Fibroblast of lung (primary cell): Measurements from ENCODE around the gene KCNIP1. TPM values are rescaled to one million over a fixed set of nuclear protein-coding genes. Genes with fewer than 3 reads are reported as not detected.

Experiments used
- DNase-seq, 2 donors: peaks; one replicate each; pipeline versions ENCODE4 v3.0.0 to v3.0.0-alpha.2; 2010; ENCODE audit warnings: low read depth in 2 of 2
- H2AFZ ChIP-seq: 2 replicates; pipeline ENCODE4 v1.5.1; 2012; ENCODE audit warnings: low read length, control low read depth, inconsistent platforms
- H3K27ac ChIP-seq: 2 replicates; pipeline ENCODE4 v1.5.1; 2011; ENCODE audit warnings: low read length, control low read depth; ENCODE audit not compliant: insufficient read depth
- H3K27me3 ChIP-seq: 2 replicates; pipeline ENCODE4 v1.5.1; 2011; ENCODE audit warnings: mild to moderate bottlenecking, low read length; ENCODE audit not compliant: control insufficient read depth, insufficient read depth
- H3K36me3 ChIP-seq: 2 replicates; pipeline ENCODE4 v1.5.1; 2011; ENCODE audit warnings: low read length; ENCODE audit not compliant: control insufficient read depth, insufficient read depth
- H3K4me1 ChIP-seq: 2 replicates; pipeline ENCODE4 v1.5.1; 2011; ENCODE audit warnings: low read length; ENCODE audit not compliant: control insufficient read depth, insufficient read depth; ENCODE audit errors: extremely low read depth
- H3K4me2 ChIP-seq: 2 replicates; pipeline ENCODE4 v1.5.1; 2011; ENCODE audit warnings: low read length, control low read depth; ENCODE audit not compliant: insufficient read depth; ENCODE audit errors: extremely low read depth
- H3K4me3 ChIP-seq, 4 experiments: fragments of 200-600 bp in 1 of 4; sonication (generic) in 1 of 4; replicated peaks in 1 of 4; 2 replicates each; pipeline ENCODE4 v1.5.1; 2011 to 2016; ENCODE audit warnings: low read length in 4 of 4, low read depth in 3 of 4, mild to moderate bottlenecking in 3 of 4, control low read depth in 2 of 4, inconsistent platforms in 1 of 4, mixed read lengths in 1 of 4; ENCODE audit not compliant: insufficient read depth in 1 of 4; ENCODE audit errors: control extremely low read depth in 1 of 4
- H3K79me2 ChIP-seq: 2 replicates; pipeline ENCODE4 v1.5.1; 2012; ENCODE audit warnings: mild to moderate bottlenecking, low read length, inconsistent platforms; ENCODE audit not compliant: control insufficient read depth, insufficient read depth
- H3K9ac ChIP-seq: 2 replicates; pipeline ENCODE4 v1.5.1; 2011; ENCODE audit warnings: mild to moderate bottlenecking, low read length, control low read depth; ENCODE audit not compliant: insufficient read depth
- H3K9me3 ChIP-seq: 2 replicates; pipeline ENCODE4 v1.5.1; 2012; ENCODE audit warnings: low read depth, low read length; ENCODE audit not compliant: control insufficient read depth, insufficient read depth
- H4K20me1 ChIP-seq: 2 replicates; pipeline ENCODE4 v1.5.1; 2011; ENCODE audit warnings: low read length; ENCODE audit not compliant: control insufficient read depth, insufficient read depth; ENCODE audit errors: extremely low read depth
- CTCF ChIP-seq, 2 donors: IDR thresholded peaks in 1 of 2; conservative IDR thresholded peaks in 1 of 2; 1 replicate in 1 of 2; 2 replicates in 1 of 2; pipeline ENCODE4 v1.5.1; 2011 to 2012; ENCODE audit warnings: low read length in 2 of 2, control low read depth in 1 of 2, inconsistent platforms in 1 of 2, low read depth in 1 of 2, mild to moderate bottlenecking in 1 of 2
- EZH2 ChIP-seq: IDR thresholded peaks from 2 replicates; pipeline ENCODE4 v1.5.1; 2012; ENCODE audit warnings: low read length, control low read depth, mild to moderate bottlenecking; ENCODE audit errors: missing control alignments
- polyA plus RNA-seq, 2 donors: library from polyadenylated mRNA; depleted of rRNA in 1 of 2; stranded (reverse) in 1 of 2; unstranded in 1 of 2; fragments of >200 nt; gene quantifications; 2 replicates each; pipeline ENCODE4 v1.2.1, GENCODE V29; 2011 to 2012; ENCODE audit warnings: missing spikeins in 1 of 2
- total RNA-seq: library from RNA; depleted of rRNA; stranded (reverse); fragments of >200 nt; gene quantifications from 2 replicates; pipeline ENCODE4 v1.2.1, GENCODE V29; 2014

The KCNIP1 gene
- total and polyA plus RNA-seq, 2 donors (not counting 1 experiment from before 2014, with no cell fraction given), result not detected

- DNase-seq, result no peak
Measured at GRCh38 chr5:170642066-170642735, 138.4 kb downstream of the KCNIP1 start.

GRCh38 chr5:170642776-170643436, 139.1 kb downstream of the KCNIP1 start:
- no peak overlapping the region for H3K4me3 ChIP-seq
- no peaks in the 10 kb centered on the region for H4K20me1 ChIP-seq
- H3K27ac ChIP-seq, result no peak overlapping the region
- no peaks in the 10 kb centered on the region for H3K9me3 ChIP-seq
- DNase-seq, result no peak
- no peaks in the 10 kb centered on the region for H3K4me1 ChIP-seq
- no peaks in the 10 kb centered on the region for H3K36me3 ChIP-seq
- no peaks in the 10 kb centered on the region for H3K27me3 ChIP-seq
- H2AFZ ChIP-seq, result no peak overlapping the region
- no peaks in the 10 kb centered on the region for H3K79me2 ChIP-seq
- no peak overlapping the region for H3K9ac ChIP-seq
- no peak overlapping the region for H3K4me2 ChIP-seq
- TF ChIP-seq CTCF (conservative IDR thresholded peaks at IDR 0.05 in 1 of 2, IDR thresholded peaks at IDR 0.05 in 1 of 2; ENCODE audit: low read depth in 1 of 2, low read length in 2 of 2), result no peak
- TF ChIP-seq EZH2, result no peak

More at GRCh38 chr5:170642066-170642735, 138.4 kb downstream of the KCNIP1 start:
- Histone ChIP-seq H3K27ac (no peak overlapping the region), H3K4me2 (no peak overlapping the region), H3K27me3 (no peaks in the 10 kb centered on the region), H3K9me3 (no peaks in the 10 kb centered on the region), H3K79me2 (no peaks in the 10 kb centered on the region), H3K4me1 (no peaks in the 10 kb centered on the region), H3K36me3 (no peaks in the 10 kb centered on the region), H3K9ac (no peak overlapping the region), H3K4me3 (no peak overlapping the region), H4K20me1 (no peaks in the 10 kb centered on the region), H2AFZ (no peak overlapping the region)
- TF ChIP-seq CTCF (conservative IDR thresholded peaks at IDR 0.05 in 1 of 2, IDR thresholded peaks at IDR 0.05 in 1 of 2; ENCODE audit: low read depth in 1 of 2, low read length in 2 of 2), result no peak
- TF ChIP-seq EZH2, result no peak

GRCh38 chr5:170643591-170643990, 139.8 kb downstream of the KCNIP1 start:
- Histone ChIP-seq H3K79me2 (no peaks in the 10 kb centered on the region), H3K4me1 (no peaks in the 10 kb centered on the region), H3K4me2 (no peak overlapping the region), H3K9ac (no peak overlapping the region), H3K27me3 (no peaks in the 10 kb centered on the region), H3K4me3 (no peak overlapping the region), H3K9me3 (no peaks in the 10 kb centered on the region), H3K36me3 (no peaks in the 10 kb centered on the region), H4K20me1 (no peaks in the 10 kb centered on the region), H3K27ac (no peak overlapping the region), H2AFZ (no peak overlapping the region)
- DNase-seq, result no peak
- TF ChIP-seq CTCF (conservative IDR thresholded peaks at IDR 0.05 in 1 of 2, IDR thresholded peaks at IDR 0.05 in 1 of 2; ENCODE audit: low read depth in 1 of 2, low read length in 2 of 2), result no peak
- TF ChIP-seq EZH2, result no peak
